ENCODE data around the gene ACSS2.

GRCh38 chr20:34871966-34872621, 4.3 kb upstream of the ACSS2 start:
- TF ChIP-seq, protein P1, sequence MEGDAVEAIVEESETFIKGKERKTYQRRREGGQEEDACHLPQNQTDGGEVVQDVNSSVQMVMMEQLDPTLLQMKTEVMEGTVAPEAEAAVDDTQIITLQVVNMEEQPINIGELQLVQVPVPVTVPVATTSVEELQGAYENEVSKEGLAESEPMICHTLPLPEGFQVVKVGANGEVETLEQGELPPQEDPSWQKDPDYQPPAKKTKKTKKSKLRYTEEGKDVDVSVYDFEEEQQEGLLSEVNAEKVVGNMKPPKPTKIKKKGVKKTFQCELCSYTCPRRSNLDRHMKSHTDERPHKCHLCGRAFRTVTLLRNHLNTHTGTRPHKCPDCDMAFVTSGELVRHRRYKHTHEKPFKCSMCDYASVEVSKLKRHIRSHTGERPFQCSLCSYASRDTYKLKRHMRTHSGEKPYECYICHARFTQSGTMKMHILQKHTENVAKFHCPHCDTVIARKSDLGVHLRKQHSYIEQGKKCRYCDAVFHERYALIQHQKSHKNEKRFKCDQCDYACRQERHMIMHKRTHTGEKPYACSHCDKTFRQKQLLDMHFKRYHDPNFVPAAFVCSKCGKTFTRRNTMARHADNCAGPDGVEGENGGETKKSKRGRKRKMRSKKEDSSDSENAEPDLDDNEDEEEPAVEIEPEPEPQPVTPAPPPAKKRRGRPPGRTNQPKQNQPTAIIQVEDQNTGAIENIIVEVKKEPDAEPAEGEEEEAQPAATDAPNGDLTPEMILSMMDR (IDR thresholded peaks at IDR 0.05): no peak
- TF ChIP-seq POLR2A (IDR thresholded peaks at IDR 0.05): no peak
